ENCODE results near the gene TGFBR3.
"Not testable (repeated sequence)": the region's sequence is repeated elsewhere in the genome, so short reads cannot be mapped to it uniquely, and the experiment has no call there.

Gene TGFBR3

GRCh38 chr1:91672601-91673161 is 213.3 kb downstream of the TGFBR3 start:
- DNase-seq, result no peak

- no peak for DNase-seq
These were observed 215.2 kb downstream of the TGFBR3 start for GRCh38 chr1:91670781-91671180.

GRCh38 chr1:91669584-91670350 is 216.2 kb downstream of the TGFBR3 start:
- DNase-seq, result no peak

- DNase-seq, result not testable (repeated sequence)
These were observed 219.3 kb downstream of the TGFBR3 start for GRCh38 chr1:91666651-91667050.

GRCh38 chr1:91661121-91661520 is 224.8 kb downstream of the TGFBR3 start:
- DNase-seq, result no peak

- DNase-seq, result no peak
These were observed 225.2 kb downstream of the TGFBR3 start for GRCh38 chr1:91660708-91661107.

GRCh38 chr1:91655912-91656449 is 230.0 kb downstream of the TGFBR3 start:
- DNase-seq, result no peak

GRCh38 chr1:91653183-91653582 is 232.8 kb downstream of the TGFBR3 start:
- no peak for DNase-seq

- no peak for DNase-seq
These were observed 234.3 kb downstream of the TGFBR3 start for GRCh38 chr1:91651661-91652071.

GRCh38 chr1:91651243-91651642 is 234.7 kb downstream of the TGFBR3 start:
- no peak for DNase-seq

- DNase-seq, result no peak
These were observed 235.2 kb downstream of the TGFBR3 start for GRCh38 chr1:91650764-91651163.

- DNase-seq, result no peak
These were observed 238.9 kb downstream of the TGFBR3 start for GRCh38 chr1:91647061-91647460.

GRCh38 chr1:91645031-91645430 is 240.9 kb downstream of the TGFBR3 start:
- DNase-seq, result no peak

- no peak for DNase-seq
These were observed 242.5 kb downstream of the TGFBR3 start for GRCh38 chr1:91643431-91643830.

GRCh38 chr1:91640877-91641526 is 244.9 kb downstream of the TGFBR3 start:
- no peak for DNase-seq

GRCh38 chr1:91637539-91637994 is 248.4 kb downstream of the TGFBR3 start:
- DNase-seq, result no peak

- DNase-seq, result no peak
These were observed 250.2 kb downstream of the TGFBR3 start for GRCh38 chr1:91635763-91636162.

GRCh38 chr1:91633438-91633837 is 252.5 kb downstream of the TGFBR3 start:
- DNase-seq, result no peak

- DNase-seq, result no peak
These were observed 254.1 kb downstream of the TGFBR3 start for GRCh38 chr1:91631718-91632330.

GRCh38 chr1:91630803-91631202 is 255.1 kb downstream of the TGFBR3 start:
- DNase-seq, result no peak

Measured in cortex of kidney (tissue), 1 donor.